GM18505 (cell line): ENCODE results near the gene TNS3.

Experiments
- ATAC-seq: cut with Tn5 transposase; IDR thresholded peaks from one replicate; pipeline ENCODE4 v1.9.1; 2021; ENCODE audit not compliant: unreplicated experiment
- POLR2A ChIP-seq: IDR thresholded peaks from 4 replicates; pipeline ENCODE4 v1.6.1; 2011; ENCODE audit warnings: borderline replicate concordance; ENCODE audit not compliant: insufficient read depth, insufficient read length; ENCODE audit errors: extremely low read depth

Gene TNS3

GRCh38 chr7:47379629-47380324, 202.1 kb downstream of the TNS3 start:
- ATAC-seq = no peak
- TF ChIP-seq POLR2A = no peak

GRCh38 chr7:47378728-47379395, 203.0 kb downstream of the TNS3 start:
- no peak for TF ChIP-seq POLR2A
- ATAC-seq = no peak

- no peak for ATAC-seq
- TF ChIP-seq POLR2A = no peak
These were observed 204.2 kb downstream of the TNS3 start for GRCh38 chr7:47377741-47378140.

GRCh38 chr7:47376991-47377616, 204.8 kb downstream of the TNS3 start:
- ATAC-seq = no peak
- no peak for TF ChIP-seq POLR2A

GRCh38 chr7:47375121-47375938, 206.6 kb downstream of the TNS3 start:
- no peak for ATAC-seq
- no peak for TF ChIP-seq POLR2A

- ATAC-seq = no peak
These were observed 207.4 kb downstream of the TNS3 start for GRCh38 chr7:47374538-47374937.

GRCh38 chr7:47373871-47374451, 207.9 kb downstream of the TNS3 start:
- no peak for TF ChIP-seq POLR2A
- no peak for ATAC-seq

More at GRCh38 chr7:47374538-47374937, 207.4 kb downstream of the TNS3 start:
- TF ChIP-seq POLR2A = no peak

GRCh38 chr7:47371733-47372368, 210.1 kb downstream of the TNS3 start:
- no peak for ATAC-seq
- no peak for TF ChIP-seq POLR2A

- no peak for ATAC-seq
- no peak for TF ChIP-seq POLR2A
These were observed 210.6 kb downstream of the TNS3 start for GRCh38 chr7:47371317-47371716.

- TF ChIP-seq POLR2A = no peak
- ATAC-seq = no peak
These were observed 211.4 kb downstream of the TNS3 start for GRCh38 chr7:47370461-47371042.

- TF ChIP-seq POLR2A = no peak
- no peak for ATAC-seq
These were observed 212.2 kb downstream of the TNS3 start for GRCh38 chr7:47369736-47370135.

- no peak for ATAC-seq
- TF ChIP-seq POLR2A = no peak
These were observed 213.6 kb downstream of the TNS3 start for GRCh38 chr7:47368190-47368812.
